Osteocyte (in vitro differentiated cells): ENCODE results near the gene TMEM109. TPM values are rescaled to one million over a fixed set of nuclear protein-coding genes. Genes with fewer than 3 reads are reported as not detected.

Experiments
- DNase-seq: peaks from one replicate; pipeline ENCODE4 v3.0.0; 2021; ENCODE audit warnings: mixed read lengths; ENCODE audit not compliant: unreplicated experiment; ENCODE audit errors: extremely low spot score
- H3K27ac Mint-ChIP-seq: one replicate; pipeline ENCODE4 v1.8.0; 2021; ENCODE audit warnings: mild to moderate bottlenecking, mixed read lengths; ENCODE audit not compliant: unreplicated experiment
- H3K27me3 Mint-ChIP-seq: one replicate; pipeline ENCODE4 v1.8.0; 2021; ENCODE audit warnings: mixed read lengths; ENCODE audit not compliant: unreplicated experiment
- H3K36me3 Mint-ChIP-seq: one replicate; pipeline ENCODE4 v1.8.0; 2021; ENCODE audit warnings: mixed read lengths; ENCODE audit not compliant: unreplicated experiment
- H3K4me1 Mint-ChIP-seq: one replicate; pipeline ENCODE4 v1.8.0; 2021; ENCODE audit warnings: mixed read lengths; ENCODE audit not compliant: unreplicated experiment
- H3K4me3 Mint-ChIP-seq: one replicate; pipeline ENCODE4 v1.8.0; 2021; ENCODE audit warnings: mild to moderate bottlenecking, moderate library complexity, mixed read lengths; ENCODE audit not compliant: unreplicated experiment
- H3K9me3 Mint-ChIP-seq: one replicate; pipeline ENCODE4 v1.8.0; 2021; ENCODE audit warnings: mixed read lengths; ENCODE audit not compliant: unreplicated experiment
- CTCF ChIP-seq: fragments of 200-600 bp; sonication (generic); IDR thresholded peaks from 2 replicates; pipeline ENCODE4 v1.5.0; 2021; ENCODE audit warnings: antibody characterized with exemption, mild to moderate bottlenecking, moderate library complexity
- total RNA-seq: library from RNA; stranded (reverse); gene quantifications from 2 replicates; pipeline ENCODE4 v1.2.1, GENCODE V29; 2021

Gene TMEM109
- total RNA-seq, 1 donor from 2014 or later: 152 TPM

DNA sequence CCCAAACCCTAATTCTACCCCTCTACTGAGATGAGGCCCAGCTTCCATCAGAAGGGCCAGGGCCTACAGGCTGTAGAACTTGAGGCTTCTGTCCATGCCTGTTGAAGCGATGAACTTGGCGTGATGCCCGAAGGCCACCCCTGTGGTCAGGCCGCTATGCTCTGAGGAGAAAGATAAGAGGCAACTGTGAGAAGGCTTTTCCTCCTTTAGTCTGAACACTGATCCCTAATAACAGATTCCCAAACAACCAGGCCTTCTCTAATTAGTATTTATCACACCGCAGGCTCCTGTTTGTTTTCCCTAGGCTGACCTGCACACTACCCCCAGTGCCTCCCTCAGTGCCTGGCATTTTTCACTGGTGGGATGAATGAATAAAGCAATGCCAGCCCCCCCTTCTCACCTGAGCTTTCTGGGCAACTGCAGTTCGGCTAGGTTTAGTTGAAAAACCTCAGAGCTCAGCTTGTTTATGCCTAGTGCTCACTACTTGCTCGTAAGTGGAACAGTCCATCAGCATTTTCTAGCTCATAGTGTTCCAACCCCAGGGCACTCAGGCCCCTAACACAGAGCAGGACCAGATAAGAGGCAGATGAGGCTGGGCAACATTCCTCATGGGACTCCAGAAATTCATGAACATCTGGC, 22.7 kb upstream of the TMEM109 start:
- no peaks in the 10 kb centered on the region for H3K27me3 Mint-ChIP-seq
- H3K9me3 Mint-ChIP-seq: no peaks in the 10 kb centered on the region

GRCh38 chr11:60895687-60896086, 18.3 kb upstream of the TMEM109 start:
- Mint-ChIP-seq H3K4me3 (no peak overlapping the region), H3K4me1 (no peaks in the 10 kb centered on the region), H3K9me3 (no peaks in the 10 kb centered on the region), H3K36me3 (peaks cover 43% of the 10 kb centered on the region), H3K27ac (no peak overlapping the region), H3K27me3 (no peaks in the 10 kb centered on the region)
- no peak for TF ChIP-seq CTCF
- DNase-seq: no peak

More for the DNA sequence above, 22.7 kb upstream of the TMEM109 start:
- TF ChIP-seq CTCF: no peak
- H3K4me3 Mint-ChIP-seq: no peak overlapping the region
- H3K27ac Mint-ChIP-seq: no peak overlapping the region
- peaks cover 28% of the 10 kb centered on the region for H3K36me3 Mint-ChIP-seq
- H3K4me1 Mint-ChIP-seq: no peaks in the 10 kb centered on the region
- no peak for DNase-seq

DNA sequence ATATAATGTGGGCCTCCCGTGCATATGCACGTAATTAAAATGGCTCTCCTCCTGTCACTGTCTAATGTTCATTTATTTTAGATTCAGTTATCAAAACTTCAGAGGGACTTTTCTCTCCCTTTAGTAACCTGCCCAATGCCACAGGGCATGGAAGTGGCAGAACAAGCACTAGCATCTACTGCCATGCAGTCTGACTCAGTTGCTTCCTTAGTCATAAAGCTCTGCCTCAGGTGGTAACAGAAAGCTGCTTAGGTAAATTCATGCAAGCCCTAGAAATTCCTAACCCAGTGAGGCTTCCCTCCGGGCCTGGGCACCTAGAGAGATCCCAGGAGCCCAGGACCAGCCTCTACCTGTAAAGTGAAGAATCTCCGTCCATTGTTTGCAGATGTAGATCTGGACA, 16.5 kb upstream of the TMEM109 start:
- no peak overlapping the region for H3K4me3 Mint-ChIP-seq
- no peaks in the 10 kb centered on the region for H3K4me1 Mint-ChIP-seq
- H3K27ac Mint-ChIP-seq: no peak overlapping the region
- no peak for TF ChIP-seq CTCF
- no peaks in the 10 kb centered on the region for H3K9me3 Mint-ChIP-seq
- H3K27me3 Mint-ChIP-seq: no peaks in the 10 kb centered on the region
- no peak for DNase-seq
- peaks cover 45% of the 10 kb centered on the region for H3K36me3 Mint-ChIP-seq

DNA sequence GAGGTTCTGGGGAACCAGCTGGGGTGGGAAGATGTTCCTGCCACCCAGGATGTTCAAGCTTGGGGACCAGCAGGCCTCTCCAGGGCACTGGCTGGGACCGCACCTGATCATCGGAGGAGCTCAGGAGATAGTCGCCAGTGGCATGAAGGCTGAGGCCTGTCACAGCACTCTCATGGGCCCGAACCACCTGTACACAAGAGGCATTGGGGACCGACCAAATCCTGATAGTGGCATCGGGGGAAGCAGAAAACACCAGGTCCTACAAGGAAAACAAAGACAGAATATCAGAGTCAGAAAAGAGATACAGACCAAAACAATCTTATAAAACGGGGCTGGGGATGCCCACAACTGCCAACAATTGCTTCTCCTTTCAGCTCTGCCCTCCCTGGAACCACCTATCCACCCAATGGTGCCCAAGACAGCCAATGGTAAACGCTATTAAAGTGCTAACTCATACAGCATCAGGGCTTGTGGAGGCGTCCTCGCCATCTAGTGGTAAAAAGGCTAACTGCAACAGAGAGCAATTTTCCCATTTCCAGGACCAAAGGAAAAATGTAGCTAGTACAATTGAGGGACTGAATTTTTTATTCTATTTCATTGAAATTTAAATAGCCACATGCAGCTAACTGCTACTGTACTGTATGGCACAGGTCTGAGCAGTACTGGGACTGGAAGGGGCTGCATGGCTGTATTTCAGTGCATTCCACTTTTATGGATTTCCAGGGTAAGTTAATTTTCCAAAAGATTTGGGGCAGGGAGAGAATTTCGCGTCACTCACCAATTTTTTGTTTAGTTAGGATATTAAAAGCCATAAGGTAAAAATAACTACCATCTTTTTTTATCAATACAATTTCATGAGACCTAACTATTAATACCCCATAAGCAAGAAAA, 14.7 kb upstream of the TMEM109 start:
- peak; percentile 96 for TF ChIP-seq CTCF
- Mint-ChIP-seq H3K4me1 (peaks cover 4% of the 10 kb centered on the region), H3K9me3 (no peaks in the 10 kb centered on the region), H3K4me3 (no peak overlapping the region), H3K27me3 (no peaks in the 10 kb centered on the region), H3K27ac (no peak overlapping the region), H3K36me3 (peaks cover 43% of the 10 kb centered on the region)
- no peak for DNase-seq

DNA sequence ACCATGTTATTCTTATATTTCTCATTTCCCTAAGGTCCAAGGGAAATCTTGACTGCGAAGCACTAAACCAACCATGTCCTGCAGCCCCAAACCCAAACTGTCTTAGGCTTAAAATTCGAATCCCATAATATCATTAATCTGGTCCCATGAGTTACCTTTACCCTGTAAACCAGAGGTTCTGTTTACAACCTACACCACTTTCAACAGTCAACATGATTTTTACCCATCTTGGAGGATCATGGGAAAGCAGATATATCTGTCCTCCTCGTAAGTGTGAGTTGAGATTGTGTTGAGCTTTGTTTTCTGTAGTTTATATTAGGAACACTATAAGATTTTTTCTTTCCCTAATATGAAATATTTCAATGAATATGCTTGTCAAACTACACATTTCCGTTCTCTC, 14.0 kb upstream of the TMEM109 start:
- no peak for DNase-seq
- TF ChIP-seq CTCF: no peak
- Mint-ChIP-seq H3K4me1 (peaks cover 10% of the 10 kb centered on the region), H3K36me3 (peaks cover 40% of the 10 kb centered on the region), H3K27me3 (no peaks in the 10 kb centered on the region), H3K9me3 (no peaks in the 10 kb centered on the region), H3K4me3 (no peak overlapping the region), H3K27ac (no peak overlapping the region)
